Memory B cell (primary cell): ENCODE measurements around the gene CHD3.

ENCODE experiments used
- ATAC-seq: fragments of 150-1000 bp; cut with Tn5 transposase; 2 replicates; pipeline ENCODE4 v1.10.0; 2021; ENCODE audit warnings: low read depth, mild to moderate bottlenecking, moderate library complexity
- DNase-seq, 2 donors: peaks; one replicate each; pipeline ENCODE4 v3.0.0; 2022; ENCODE audit warnings: low spot score in 2 of 2
- H3K27ac Mint-ChIP-seq: one replicate; pipeline ENCODE4 v1.8.0; 2022; ENCODE audit warnings: mild to moderate bottlenecking, moderate library complexity, mixed read lengths
- H3K27me3 Mint-ChIP-seq: one replicate; pipeline ENCODE4 v1.8.0; 2022; ENCODE audit warnings: mixed read lengths
- H3K36me3 Mint-ChIP-seq: one replicate; pipeline ENCODE4 v1.8.0; 2022; ENCODE audit warnings: mild to moderate bottlenecking, mixed read lengths
- H3K4me1 Mint-ChIP-seq: one replicate; pipeline ENCODE4 v1.8.0; 2022; ENCODE audit warnings: mixed read lengths
- H3K4me3 Mint-ChIP-seq: one replicate; pipeline ENCODE4 v1.8.0; 2022; ENCODE audit warnings: mild to moderate bottlenecking, moderate library complexity, mixed read lengths
- H3K9me3 Mint-ChIP-seq: one replicate; pipeline ENCODE4 v1.8.0; 2022; ENCODE audit warnings: mixed read lengths

Gene CHD3

DNA sequence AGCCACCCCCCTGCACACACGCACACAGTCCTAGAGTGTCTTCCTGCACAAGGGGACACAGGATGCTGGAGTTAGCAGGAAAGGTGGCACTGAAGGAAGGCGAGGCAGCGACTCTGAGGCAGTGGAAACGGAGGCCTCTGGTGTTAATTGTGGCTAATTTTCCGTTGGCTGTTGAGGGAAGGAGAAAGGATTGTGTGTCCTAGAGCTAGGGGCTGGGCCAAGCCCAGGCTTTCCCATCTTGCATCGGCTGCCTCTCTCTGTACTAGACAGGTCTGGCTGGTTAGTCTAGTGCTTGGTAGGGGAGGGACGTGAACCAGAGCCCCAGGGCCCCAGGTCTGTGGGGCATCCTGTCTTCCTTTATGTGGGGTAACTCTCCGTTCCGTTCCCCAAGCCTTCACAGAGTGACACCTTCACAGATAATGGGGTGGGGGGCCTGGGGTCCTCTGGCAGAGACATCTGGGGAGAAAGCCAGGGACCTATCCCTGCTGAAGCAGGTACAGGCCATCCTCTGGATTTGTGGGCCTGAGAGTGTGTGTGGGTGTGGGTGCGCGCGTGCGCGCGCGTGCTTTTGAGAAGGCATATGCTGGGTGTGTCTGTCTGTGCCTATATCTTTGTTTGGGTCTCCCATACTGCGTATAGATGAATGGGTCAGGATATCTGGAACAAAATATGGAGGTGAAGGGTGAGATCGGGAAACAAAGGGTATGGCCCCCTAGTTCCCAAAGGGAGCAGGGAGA, at the start of gene CHD3:
Gene CHD3 (plus strand): TSS at position 606 of the 737 bp plus-strand sequence. CDS start 212 bp downstream, outside the sequence.
- H3K4me3 Mint-ChIP-seq, result no peak within 1 kb of the TSS
- DNase-seq, result no peak
- no peak within 1 kb of the TSS for H3K27ac Mint-ChIP-seq

GRCh38 chr17:7839190-7839875, 49.3 kb upstream of the CHD3 start:
- Mint-ChIP-seq H3K4me1 (peaks cover 57% of the 10 kb centered on the region), H3K27ac (peak overlapping the region; percentile 99), H3K9me3 (no peaks in the 10 kb centered on the region)

More for the DNA sequence above, at the start of gene CHD3:
- no peak for ATAC-seq
- H3K4me1 Mint-ChIP-seq, result peaks cover 9% of the 10 kb centered on the region
- no peaks in the 10 kb centered on the region for H3K27me3 Mint-ChIP-seq
- H3K9me3 Mint-ChIP-seq, result no peaks in the 10 kb centered on the region
- H3K36me3 Mint-ChIP-seq, result peaks cover 2% of the 10 kb centered on the region

DNA sequence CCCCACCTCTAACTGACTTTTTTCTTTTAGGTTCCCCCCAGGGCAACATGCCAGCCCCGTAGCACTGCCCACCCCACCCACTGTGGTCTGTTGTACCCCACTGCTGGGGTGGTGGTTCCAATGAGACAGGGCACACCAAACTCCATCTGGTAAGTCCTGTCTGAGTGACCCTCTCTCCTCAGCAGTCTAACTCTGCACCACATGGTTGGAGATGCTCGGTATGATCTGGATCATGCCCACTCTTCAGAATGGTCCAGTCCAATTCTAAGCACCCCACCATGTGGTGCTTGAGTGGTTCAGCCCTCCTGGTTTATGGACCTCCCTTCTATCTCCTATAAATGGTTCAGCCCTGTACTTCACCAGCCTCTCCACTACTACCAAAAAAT, 48.7 kb upstream of the CHD3 start:
- no peaks in the 10 kb centered on the region for H3K27me3 Mint-ChIP-seq
- H3K27ac Mint-ChIP-seq, result peak overlapping the region; percentile 99
- DNase-seq (no peak), ATAC-seq (no peak)
- no peaks in the 10 kb centered on the region for H3K9me3 Mint-ChIP-seq
- H3K4me1 Mint-ChIP-seq, result peaks cover 56% of the 10 kb centered on the region
- H3K4me3 Mint-ChIP-seq, result no peak overlapping the region
- H3K36me3 Mint-ChIP-seq, result peaks cover 5% of the 10 kb centered on the region

More at GRCh38 chr17:7839190-7839875, 49.3 kb upstream of the CHD3 start:
- ATAC-seq (no peak), DNase-seq (no peak)
- H3K36me3 Mint-ChIP-seq, result peaks cover 5% of the 10 kb centered on the region
- no peak overlapping the region for H3K4me3 Mint-ChIP-seq
- no peaks in the 10 kb centered on the region for H3K27me3 Mint-ChIP-seq

DNA sequence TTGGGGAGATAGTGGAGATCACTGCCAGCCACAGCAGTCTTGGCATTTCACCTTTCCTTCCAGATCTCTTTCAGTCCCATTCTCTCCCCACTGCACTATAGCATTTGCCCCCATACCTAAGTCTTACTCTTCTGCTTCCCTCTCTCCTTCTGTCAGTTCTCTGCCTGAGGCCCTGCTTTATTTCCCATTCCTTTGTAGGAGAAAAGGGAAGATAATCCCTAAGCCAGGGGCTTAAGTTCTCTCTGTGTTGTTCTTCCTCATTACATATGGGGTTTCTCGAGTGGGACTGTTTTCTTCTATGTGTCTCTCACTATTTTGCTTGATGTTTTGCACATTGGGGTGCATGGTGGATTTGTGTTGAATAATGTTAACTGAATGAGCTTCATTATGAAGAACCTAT, 48.1 kb upstream of the CHD3 start:
- H3K9me3 Mint-ChIP-seq, result no peaks in the 10 kb centered on the region
- DNase-seq (no peak), ATAC-seq (no peak)
- no peaks in the 10 kb centered on the region for H3K27me3 Mint-ChIP-seq
- peak overlapping the region; percentile 99 for H3K27ac Mint-ChIP-seq
- H3K4me3 Mint-ChIP-seq, result peak overlapping the region; percentile 97
- peaks cover 5% of the 10 kb centered on the region for H3K36me3 Mint-ChIP-seq
- H3K4me1 Mint-ChIP-seq, result peaks cover 56% of the 10 kb centered on the region

DNA sequence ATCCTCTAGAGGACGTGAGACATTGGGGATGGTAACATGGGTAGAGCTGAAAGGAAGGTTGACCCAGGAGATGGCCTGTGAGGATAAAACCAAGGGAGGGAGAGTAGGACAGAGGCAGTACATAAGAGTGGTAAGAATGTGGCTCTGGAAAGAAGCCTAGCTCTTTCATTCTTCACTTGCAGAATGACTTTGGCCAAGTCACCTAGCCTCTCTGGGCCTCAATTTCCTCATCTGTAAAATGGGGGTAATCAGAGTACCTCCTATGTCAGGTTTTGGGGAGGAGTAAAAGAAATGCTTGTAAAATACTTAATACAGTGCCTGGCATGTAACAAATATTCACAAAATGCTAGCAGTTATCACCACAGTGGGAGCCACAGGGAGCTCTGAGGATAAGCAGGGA, 47.7 kb upstream of the CHD3 start:
- Mint-ChIP-seq H3K36me3 (peaks cover 5% of the 10 kb centered on the region), H3K9me3 (no peaks in the 10 kb centered on the region), H3K4me1 (peaks cover 59% of the 10 kb centered on the region), H3K4me3 (peak overlapping the region; percentile 97), H3K27me3 (no peaks in the 10 kb centered on the region), H3K27ac (peak overlapping the region; percentile 99)
- ATAC-seq (no peak), DNase-seq (no peak)

- DNase-seq (peak; percentile 82 to 87), ATAC-seq (peak; percentile 27)
- Mint-ChIP-seq H3K9me3 (no peaks in the 10 kb centered on the region), H3K27me3 (no peaks in the 10 kb centered on the region), H3K27ac (peak overlapping the region; percentile 99), H3K36me3 (peaks cover 5% of the 10 kb centered on the region), H3K4me1 (peaks cover 56% of the 10 kb centered on the region), H3K4me3 (peak overlapping the region; percentile 97)
Observed at GRCh38 chr17:7841396-7841914, 47.1 kb upstream of the CHD3 start.

GRCh38 chr17:7841915-7842379, 46.6 kb upstream of the CHD3 start:
- no peaks in the 10 kb centered on the region for H3K9me3 Mint-ChIP-seq
- DNase-seq (peak; percentile 84 to 94), ATAC-seq (peak; percentile 28)
- peaks cover 8% of the 10 kb centered on the region for H3K36me3 Mint-ChIP-seq
- no peaks in the 10 kb centered on the region for H3K27me3 Mint-ChIP-seq
- peak overlapping the region; percentile 97 for H3K4me3 Mint-ChIP-seq
- peaks cover 53% of the 10 kb centered on the region for H3K4me1 Mint-ChIP-seq
- peak overlapping the region; percentile 99 for H3K27ac Mint-ChIP-seq

DNA sequence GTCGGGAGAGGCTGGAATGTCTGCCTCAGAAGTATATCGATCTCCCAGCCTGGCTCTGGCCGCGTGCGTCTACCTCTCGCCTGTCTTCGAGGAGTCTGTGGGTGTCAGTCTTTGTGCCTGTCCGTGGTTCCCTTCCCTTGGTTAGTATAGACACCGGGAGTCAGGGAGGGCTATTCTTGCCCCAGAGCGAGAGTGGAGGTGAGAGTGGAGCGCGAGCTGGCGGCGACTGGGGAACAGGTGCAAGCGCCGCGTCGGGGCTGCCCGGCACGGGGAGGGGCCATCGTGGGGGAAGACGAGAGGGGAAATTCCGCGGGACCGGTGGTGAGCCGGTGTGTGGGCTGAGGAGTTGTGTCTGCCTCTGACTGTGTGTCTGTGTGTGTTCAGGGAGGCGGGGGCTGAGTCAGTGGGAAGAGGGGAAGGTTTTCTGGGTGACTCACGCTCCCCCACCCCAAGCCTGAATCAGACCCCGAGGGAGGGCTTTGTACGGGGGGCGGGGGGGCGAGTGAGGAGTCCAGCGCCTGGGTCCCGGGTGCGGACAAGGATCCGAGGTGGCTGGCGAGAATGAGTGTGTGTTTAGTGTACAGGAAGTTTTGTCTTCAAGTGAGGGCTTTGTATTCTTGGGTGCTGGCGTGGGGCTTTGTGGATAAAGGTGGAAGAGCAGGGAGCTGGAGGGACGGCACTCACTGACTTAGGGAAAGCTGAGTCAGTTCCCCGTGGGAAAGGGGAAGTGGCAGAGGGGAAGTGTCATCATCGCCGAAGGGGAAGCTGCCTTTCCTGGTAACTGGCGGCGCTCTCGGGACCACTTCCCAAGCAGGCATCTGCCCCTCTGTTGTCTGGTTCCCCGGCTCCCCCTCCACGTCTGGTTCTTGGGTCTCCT, 46.0 kb upstream of the CHD3 start:
- ATAC-seq (peak; percentile 50), DNase-seq (peak in 1 of 2 donors; percentile 97)
- H3K27me3 Mint-ChIP-seq, result no peaks in the 10 kb centered on the region
- peaks cover 10% of the 10 kb centered on the region for H3K36me3 Mint-ChIP-seq
- peaks cover 47% of the 10 kb centered on the region for H3K4me1 Mint-ChIP-seq
- H3K27ac Mint-ChIP-seq, result peak overlapping the region; percentile 99
- peak overlapping the region; percentile 97 for H3K4me3 Mint-ChIP-seq
- no peaks in the 10 kb centered on the region for H3K9me3 Mint-ChIP-seq

GRCh38 chr17:7843257-7843535, 45.4 kb upstream of the CHD3 start:
- Mint-ChIP-seq H3K4me3 (peak overlapping the region; percentile 97), H3K36me3 (peaks cover 11% of the 10 kb centered on the region), H3K4me1 (peaks cover 46% of the 10 kb centered on the region), H3K9me3 (no peaks in the 10 kb centered on the region), H3K27ac (peak overlapping the region; percentile 99), H3K27me3 (no peaks in the 10 kb centered on the region)
- DNase-seq (peak in 1 of 2 donors; percentile 79), ATAC-seq (no peak)

DNA sequence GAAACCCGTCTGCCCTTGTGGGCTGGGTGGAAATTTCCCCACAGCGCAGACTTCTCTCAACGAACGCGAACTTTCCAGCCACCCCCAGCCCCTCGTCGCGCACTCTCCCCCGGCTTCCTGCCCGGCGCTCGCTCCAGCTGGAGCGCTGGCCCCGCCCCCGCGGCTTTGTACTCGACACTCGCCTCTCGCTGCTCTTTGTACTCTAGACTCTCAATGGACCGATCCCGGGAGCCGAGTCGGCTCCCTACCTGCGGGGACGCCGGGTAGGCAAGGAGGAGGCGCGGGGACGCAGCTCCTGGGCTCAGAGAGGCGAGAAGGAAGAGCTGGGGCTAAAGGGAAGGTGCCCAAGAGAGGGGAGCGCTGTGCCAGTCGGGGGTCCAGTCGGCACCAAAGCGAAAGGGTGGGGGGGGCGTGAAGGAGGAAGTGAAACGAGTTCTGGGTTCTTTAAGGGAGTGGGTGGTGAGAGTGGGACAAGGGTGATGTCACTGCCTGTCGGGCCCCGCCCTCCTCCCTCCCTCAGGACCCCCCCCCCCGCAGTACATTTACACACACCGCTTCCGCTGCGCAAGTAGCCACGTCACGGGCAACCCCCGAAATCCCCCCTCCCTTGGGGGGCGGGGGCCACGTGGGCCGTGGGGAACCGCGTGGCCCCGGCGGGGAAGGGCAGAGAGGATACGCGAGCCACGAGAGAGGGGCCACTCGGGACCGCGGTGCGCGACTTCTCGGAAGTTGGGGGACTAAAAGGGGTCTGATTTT, 44.9 kb upstream of the CHD3 start:
- Mint-ChIP-seq H3K4me3 (peak overlapping the region; percentile 97), H3K36me3 (peaks cover 13% of the 10 kb centered on the region), H3K9me3 (no peaks in the 10 kb centered on the region), H3K27ac (peak overlapping the region; percentile 99), H3K27me3 (no peaks in the 10 kb centered on the region), H3K4me1 (peaks cover 42% of the 10 kb centered on the region)
- DNase-seq, result peak; percentile 93 to 94
- peak; percentile 26 for ATAC-seq

DNA sequence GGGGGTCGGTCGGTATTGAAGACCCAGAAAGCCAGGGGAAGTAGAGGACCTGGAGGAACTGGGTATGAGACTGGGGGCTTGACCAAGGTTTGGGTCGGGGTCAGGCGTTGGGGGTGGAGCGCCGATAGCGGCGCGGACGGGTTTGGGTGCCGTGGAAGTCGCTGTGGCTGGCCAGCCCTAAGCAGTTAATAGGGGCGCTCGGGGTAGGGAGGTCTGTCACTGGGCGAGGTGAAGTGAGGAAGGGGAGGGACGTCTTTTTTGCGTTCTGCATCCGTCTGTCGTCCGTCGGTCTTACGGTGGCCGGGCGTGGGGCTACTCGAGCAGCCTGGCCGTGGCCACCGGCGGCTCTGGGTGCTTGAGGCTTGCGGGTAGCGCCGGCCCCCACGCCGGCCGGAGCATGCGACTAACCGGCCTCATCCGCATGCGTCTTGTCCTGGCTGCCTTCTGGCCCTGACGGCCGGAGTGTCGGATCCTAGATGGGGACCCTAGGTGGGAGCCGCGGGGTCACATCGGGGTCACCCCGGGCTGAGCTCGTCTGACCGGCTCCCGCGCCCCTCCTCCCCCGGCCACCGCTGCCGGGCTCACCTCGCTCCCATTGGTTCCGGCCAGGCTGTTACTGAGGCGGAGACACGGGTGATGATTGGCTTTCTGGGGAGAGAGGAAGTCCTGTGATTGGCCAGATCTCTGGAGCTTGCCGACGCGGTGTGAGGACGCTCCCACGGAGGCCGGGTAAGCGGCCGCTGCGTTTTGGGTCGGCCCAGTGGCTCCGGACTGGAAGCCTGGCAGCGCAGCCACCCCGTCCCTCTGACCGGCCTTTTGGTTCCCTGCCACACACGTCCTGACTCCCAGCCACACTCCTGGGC, 44.1 kb upstream of the CHD3 start:
- no peaks in the 10 kb centered on the region for H3K9me3 Mint-ChIP-seq
- peaks cover 35% of the 10 kb centered on the region for H3K4me1 Mint-ChIP-seq
- H3K36me3 Mint-ChIP-seq, result peaks cover 13% of the 10 kb centered on the region
- H3K4me3 Mint-ChIP-seq, result peak overlapping the region; percentile 97
- ATAC-seq, result peak; percentile 32
- H3K27ac Mint-ChIP-seq, result peak overlapping the region; percentile 99
- DNase-seq, result peak; percentile 84 to 89
- no peaks in the 10 kb centered on the region for H3K27me3 Mint-ChIP-seq

DNA sequence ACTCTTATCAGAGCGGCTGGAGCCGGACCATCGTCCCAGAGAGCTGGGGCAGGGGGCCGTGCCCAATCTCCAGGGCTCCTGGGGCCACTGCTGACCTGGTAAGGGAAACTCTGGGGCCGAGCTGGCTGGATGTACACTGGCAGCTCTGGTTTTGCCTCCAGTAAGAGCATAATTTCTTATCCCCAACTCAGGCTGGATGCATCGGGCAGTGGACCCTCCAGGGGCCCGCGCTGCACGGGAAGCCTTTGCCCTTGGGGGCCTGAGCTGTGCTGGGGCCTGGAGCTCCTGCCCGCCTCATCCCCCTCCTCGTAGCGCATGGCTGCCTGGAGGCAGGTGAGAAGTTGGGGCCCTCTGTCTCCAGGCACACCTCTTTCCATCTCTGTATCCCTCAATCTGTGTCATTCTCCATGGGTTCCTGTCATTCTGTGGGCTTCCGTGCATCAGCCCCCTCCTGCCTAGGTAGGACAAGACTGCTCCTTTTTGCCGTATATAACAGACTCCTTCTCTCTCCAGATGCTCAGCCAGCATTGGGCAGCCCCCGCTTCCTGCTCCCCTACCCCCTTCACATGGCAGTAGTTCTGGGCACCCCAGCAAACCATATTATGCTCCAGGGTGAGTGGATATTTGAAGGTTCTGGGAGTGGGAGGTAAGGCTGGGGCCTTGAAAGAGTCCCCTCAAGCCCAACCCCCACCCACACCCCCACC, 43.1 kb upstream of the CHD3 start:
- Mint-ChIP-seq H3K27me3 (no peaks in the 10 kb centered on the region), H3K4me1 (peaks cover 28% of the 10 kb centered on the region), H3K4me3 (peak overlapping the region; percentile 97), H3K36me3 (peaks cover 11% of the 10 kb centered on the region), H3K9me3 (no peaks in the 10 kb centered on the region), H3K27ac (peak overlapping the region; percentile 99)
- DNase-seq (peak in 1 of 2 donors; percentile 38), ATAC-seq (no peak)
